ENCODE data around the gene ANP32E. TPM values are rescaled to one million over a fixed set of nuclear protein-coding genes. Genes with fewer than 3 reads are reported as not detected.
A peak's percentile ranks its signal among the peaks of the same experiment; 100 is the strongest.
"Not testable (repeated sequence)": the region's sequence is repeated elsewhere in the genome, so short reads cannot be mapped to it uniquely, and the experiment has no call there.

The ANP32E gene
- total RNA-seq, 1 experiment from 2014 or later, result 95.1 TPM

- Histone ChIP-seq H3K36me3 (ENCODE audit: control insufficient read depth in 1 of 2, insufficient read depth in 2 of 2, low read length in 2 of 2) (peaks cover 13 to 20% of the 10 kb centered on the region in 2 experiments; a peak in 3 of 4 replicates), H3K4me1 (ENCODE audit: control insufficient read depth in 1 of 2, insufficient read depth in 2 of 2, low read length in 2 of 2) (peaks cover 11 to 21% of the 10 kb centered on the region in 2 experiments; a peak in 3 of 4 replicates), H2AFZ (ENCODE audit: low read depth, low read length, poor library complexity, severe bottlenecking) (no peak overlapping the region), H4K20me1 (ENCODE audit: insufficient read depth) (no peaks in the 10 kb centered on the region), H3K27ac (ENCODE audit: low read depth, low read length) (peak overlapping the region; percentile 92), H3K9me2 (ENCODE audit: insufficient read depth) (no peaks in the 10 kb centered on the region), H3K27me3 (ENCODE audit: insufficient read depth, low read length) (no peaks in the 10 kb centered on the region), H3K9me3 (ENCODE audit: control insufficient read depth in 1 of 2, insufficient read depth in 1 of 2, low read depth in 1 of 2, low read length in 2 of 2) (no peaks in the 10 kb centered on the region), H3K79me2 (ENCODE audit: insufficient read depth, low read length) (peaks cover 66% of the 10 kb centered on the region), H3K4me2 (ENCODE audit: low read length) (peak overlapping the region; percentile 90), H3K9ac (ENCODE audit: low read length) (peak overlapping the region; percentile 94), H3K4me3 (replicated peaks in 1 of 2; ENCODE audit: low read depth in 1 of 2, low read length in 2 of 2) (peak overlapping the region; percentile 94 to 99)
- DNase-seq (ENCODE audit: low read depth, low spot score), result no peak
- BruUV-seq (replicated peaks), result no TSS peak
- ChIA-PET RAD21 (ENCODE audit: low non-redundant PET in 1 of 2, low total read pairs in 2 of 2, uncharacterized antibody in 2 of 2, unreplicated experiment in 2 of 2) (no interaction called here), CTCF (no interaction called here), POLR2A (no interaction called here)
- intact Hi-C loops (cut with micrococcal nuclease), result no loop called here
- peak; percentile 14; the same call in 1 of the 2 replicates for TF ChIP-seq SRF (IDR thresholded peaks at IDR 0.05; ENCODE audit: low read depth)
- TF ChIP-seq MAX (IDR thresholded peaks at IDR 0.05), result no peak
- ATAC-seq, result no peak
Observed at GRCh38 chr1:150233359-150234308, 2.3 kb downstream of the ANP32E start.

GRCh38 chr1:150232921-150233320 is 3.0 kb downstream of the ANP32E start:
- ATAC-seq; CTCF ChIA-PET; H4K20me1 ChIP-seq (ENCODE audit: insufficient read depth); DNase-seq (ENCODE audit: low read depth, low spot score); H3K4me3 ChIP-seq (replicated peaks in 1 of 2; ENCODE audit: low read depth in 1 of 2, low read length in 2 of 2); POLR2A ChIA-PET; H3K4me2 ChIP-seq (ENCODE audit: low read length); BruUV-seq (replicated peaks); intact Hi-C loops (cut with micrococcal nuclease); RAD21 ChIA-PET (ENCODE audit: low non-redundant PET in 1 of 2, low total read pairs in 2 of 2, uncharacterized antibody in 2 of 2, unreplicated experiment in 2 of 2); H3K9me3 ChIP-seq (ENCODE audit: control insufficient read depth in 1 of 2, insufficient read depth in 1 of 2, low read depth in 1 of 2, low read length in 2 of 2); H3K9ac ChIP-seq (ENCODE audit: low read length); H3K9me2 ChIP-seq (ENCODE audit: insufficient read depth); H3K27me3 ChIP-seq (ENCODE audit: insufficient read depth, low read length); H2AFZ ChIP-seq (ENCODE audit: low read depth, low read length, poor library complexity, severe bottlenecking); H3K27ac ChIP-seq (ENCODE audit: low read depth, low read length): not testable (repeated sequence)
- H3K79me2 ChIP-seq (ENCODE audit: insufficient read depth, low read length), result peaks cover 67% of the 10 kb centered on the region
- H3K36me3 ChIP-seq (ENCODE audit: control insufficient read depth in 1 of 2, insufficient read depth in 2 of 2, low read length in 2 of 2), result peaks cover 13 to 20% of the 10 kb centered on the region in 2 experiments; a peak in 3 of 4 replicates
- peaks cover 11 to 21% of the 10 kb centered on the region in 2 experiments; a peak in 3 of 4 replicates for H3K4me1 ChIP-seq (ENCODE audit: control insufficient read depth in 1 of 2, insufficient read depth in 2 of 2, low read length in 2 of 2)

GRCh38 chr1:150228246-150228645 is 7.7 kb downstream of the ANP32E start:
- BruUV-seq (replicated peaks); H3K27me3 ChIP-seq (ENCODE audit: insufficient read depth, low read length); H3K9me2 ChIP-seq (ENCODE audit: insufficient read depth); H4K20me1 ChIP-seq (ENCODE audit: insufficient read depth); ATAC-seq; POLR2A ChIA-PET; H3K9ac ChIP-seq (ENCODE audit: low read length); RAD21 ChIA-PET (ENCODE audit: low non-redundant PET in 1 of 2, low total read pairs in 2 of 2, uncharacterized antibody in 2 of 2, unreplicated experiment in 2 of 2); H3K4me3 ChIP-seq (replicated peaks in 1 of 2; ENCODE audit: low read depth in 1 of 2, low read length in 2 of 2); H3K4me2 ChIP-seq (ENCODE audit: low read length); H3K4me1 ChIP-seq (ENCODE audit: control insufficient read depth in 1 of 2, insufficient read depth in 2 of 2, low read length in 2 of 2); intact Hi-C loops (cut with micrococcal nuclease); DNase-seq (ENCODE audit: low read depth, low spot score); H3K27ac ChIP-seq (ENCODE audit: low read depth, low read length); H2AFZ ChIP-seq (ENCODE audit: low read depth, low read length, poor library complexity, severe bottlenecking); H3K9me3 ChIP-seq (ENCODE audit: control insufficient read depth in 1 of 2, insufficient read depth in 1 of 2, low read depth in 1 of 2, low read length in 2 of 2): not testable (repeated sequence)
- Histone ChIP-seq H3K36me3 (ENCODE audit: control insufficient read depth in 1 of 2, insufficient read depth in 2 of 2, low read length in 2 of 2) (peaks cover 41 to 45% of the 10 kb centered on the region in 2 experiments), H3K79me2 (ENCODE audit: insufficient read depth, low read length) (peaks cover 40% of the 10 kb centered on the region)
- CTCF ChIA-PET, result interaction anchor here (0.9 kb wide), 1 partner anchor 309 kb away, joined by 3 read pairs; no protein-coding TSS in a partner anchor
